ENCODE results near the gene XK.

DNA sequence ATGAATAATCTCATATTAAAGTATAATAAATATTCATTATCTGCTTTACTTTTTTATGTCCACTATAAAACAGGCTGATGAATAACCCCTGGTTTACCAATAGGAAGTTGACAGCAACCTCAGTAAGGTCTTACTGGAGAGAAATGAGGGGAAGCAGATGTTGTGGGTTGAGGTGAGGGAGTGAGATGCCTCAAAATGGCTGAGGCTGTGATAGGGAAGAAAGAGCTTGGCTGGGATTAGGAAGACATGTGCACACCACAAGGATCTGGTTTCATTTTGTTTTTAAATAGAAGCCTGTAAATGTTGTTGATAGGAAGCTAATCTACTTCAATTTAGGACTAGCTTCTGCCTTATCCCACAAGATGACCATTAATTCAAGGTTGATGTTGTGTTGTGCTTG, 79.9 kb downstream of the XK start:
- TF ChIP-seq, protein P1, sequence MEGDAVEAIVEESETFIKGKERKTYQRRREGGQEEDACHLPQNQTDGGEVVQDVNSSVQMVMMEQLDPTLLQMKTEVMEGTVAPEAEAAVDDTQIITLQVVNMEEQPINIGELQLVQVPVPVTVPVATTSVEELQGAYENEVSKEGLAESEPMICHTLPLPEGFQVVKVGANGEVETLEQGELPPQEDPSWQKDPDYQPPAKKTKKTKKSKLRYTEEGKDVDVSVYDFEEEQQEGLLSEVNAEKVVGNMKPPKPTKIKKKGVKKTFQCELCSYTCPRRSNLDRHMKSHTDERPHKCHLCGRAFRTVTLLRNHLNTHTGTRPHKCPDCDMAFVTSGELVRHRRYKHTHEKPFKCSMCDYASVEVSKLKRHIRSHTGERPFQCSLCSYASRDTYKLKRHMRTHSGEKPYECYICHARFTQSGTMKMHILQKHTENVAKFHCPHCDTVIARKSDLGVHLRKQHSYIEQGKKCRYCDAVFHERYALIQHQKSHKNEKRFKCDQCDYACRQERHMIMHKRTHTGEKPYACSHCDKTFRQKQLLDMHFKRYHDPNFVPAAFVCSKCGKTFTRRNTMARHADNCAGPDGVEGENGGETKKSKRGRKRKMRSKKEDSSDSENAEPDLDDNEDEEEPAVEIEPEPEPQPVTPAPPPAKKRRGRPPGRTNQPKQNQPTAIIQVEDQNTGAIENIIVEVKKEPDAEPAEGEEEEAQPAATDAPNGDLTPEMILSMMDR (IDR thresholded peaks at IDR 0.05): no peak
- TF ChIP-seq EZH2phosphoT487 (IDR thresholded peaks at IDR 0.05) (no peak), EZH2 (IDR thresholded peaks at IDR 0.05) (no peak)

Measured in neural progenitor cell (in vitro differentiated cells).